T-helper 22 cell (primary cell): ENCODE measurements around the gene HHIPL1.
"Not testable (repeated sequence)": the region's sequence is repeated elsewhere in the genome, so short reads cannot be mapped to it uniquely, and the experiment has no call there.

Source experiments
- DNase-seq: peaks from one replicate; pipeline ENCODE4 v3.0.0-alpha.2; 2020; ENCODE audit warnings: low read depth

HHIPL1 gene

GRCh38 chr14:99634443-99634842 lies 10.5 kb upstream of the HHIPL1 start:
- DNase-seq: no peak

GRCh38 chr14:99635116-99635515 lies 9.8 kb upstream of the HHIPL1 start:
- DNase-seq: no peak

GRCh38 chr14:99636487-99636886 lies 8.4 kb upstream of the HHIPL1 start:
- DNase-seq: no peak

GRCh38 chr14:99637624-99638023 lies 7.3 kb upstream of the HHIPL1 start:
- no peak for DNase-seq

- not testable (repeated sequence) for DNase-seq
Measured at GRCh38 chr14:99642771-99643170, 2.2 kb upstream of the HHIPL1 start.

GRCh38 chr14:99643343-99643742 lies 1.6 kb upstream of the HHIPL1 start:
- no peak for DNase-seq

- DNase-seq: no peak
Measured at GRCh38 chr14:99644035-99644587, 818 bp upstream of the HHIPL1 start.

GRCh38 chr14:99645545-99646505 lies 896 bp downstream of the HHIPL1 start:
- DNase-seq: no peak

GRCh38 chr14:99647411-99647810 lies 2.5 kb downstream of the HHIPL1 start:
- DNase-seq: no peak

GRCh38 chr14:99648027-99648784 lies 3.3 kb downstream of the HHIPL1 start:
- no peak for DNase-seq

- no peak for DNase-seq
Measured at GRCh38 chr14:99649219-99649618, 4.3 kb downstream of the HHIPL1 start.

GRCh38 chr14:99649643-99650042 lies 4.7 kb downstream of the HHIPL1 start:
- DNase-seq: no peak

GRCh38 chr14:99650189-99650588 lies 5.3 kb downstream of the HHIPL1 start:
- DNase-seq: no peak

- DNase-seq: no peak
Measured at GRCh38 chr14:99651953-99652746, 7.2 kb downstream of the HHIPL1 start.

- no peak for DNase-seq
Measured at GRCh38 chr14:99654235-99654985, 9.5 kb downstream of the HHIPL1 start.

GRCh38 chr14:99655521-99655920 lies 10.6 kb downstream of the HHIPL1 start:
- no peak for DNase-seq

- DNase-seq: no peak
Measured at GRCh38 chr14:99656171-99656570, 11.2 kb downstream of the HHIPL1 start.

- DNase-seq: no peak
Measured at GRCh38 chr14:99657645-99658155, 12.8 kb downstream of the HHIPL1 start.

GRCh38 chr14:99658218-99658845 lies 13.4 kb downstream of the HHIPL1 start:
- no peak for DNase-seq

- DNase-seq: no peak
Measured at GRCh38 chr14:99659333-99659741, 14.4 kb downstream of the HHIPL1 start.
